ENCODE results near the gene GIGYF2. TPM values are rescaled to one million over a fixed set of nuclear protein-coding genes. Genes with fewer than 3 reads are reported as not detected.

Gene GIGYF2
- total RNA-seq, 1 donor from 2014 or later: 46.7 TPM

GRCh38 chr2:232863996-232864395, 166.9 kb downstream of the GIGYF2 start:
- no peak for DNase-seq (ENCODE audit: low read depth)
- Histone ChIP-seq H3K4me3 (ENCODE audit: low read depth, low read length) (no peak overlapping the region), H3K27me3 (ENCODE audit: control insufficient read depth, insufficient read depth, low read length) (no peaks in the 10 kb centered on the region), H3K36me3 (ENCODE audit: control insufficient read depth, insufficient read depth, low read length) (no peaks in the 10 kb centered on the region)
- no peak for TF ChIP-seq CTCF (IDR thresholded peaks at IDR 0.05; ENCODE audit: insufficient read depth, low read length, poor library complexity, severe bottlenecking)

- Histone ChIP-seq H3K36me3 (ENCODE audit: control insufficient read depth, insufficient read depth, low read length) (no peaks in the 10 kb centered on the region), H3K27me3 (ENCODE audit: control insufficient read depth, insufficient read depth, low read length) (no peaks in the 10 kb centered on the region), H3K4me3 (ENCODE audit: low read depth, low read length) (no peak overlapping the region)
- TF ChIP-seq CTCF (IDR thresholded peaks at IDR 0.05; ENCODE audit: insufficient read depth, low read length, poor library complexity, severe bottlenecking): no peak
- DNase-seq (ENCODE audit: low read depth): no peak
Observed at GRCh38 chr2:232865165-232865564, 168.0 kb downstream of the GIGYF2 start.

DNA sequence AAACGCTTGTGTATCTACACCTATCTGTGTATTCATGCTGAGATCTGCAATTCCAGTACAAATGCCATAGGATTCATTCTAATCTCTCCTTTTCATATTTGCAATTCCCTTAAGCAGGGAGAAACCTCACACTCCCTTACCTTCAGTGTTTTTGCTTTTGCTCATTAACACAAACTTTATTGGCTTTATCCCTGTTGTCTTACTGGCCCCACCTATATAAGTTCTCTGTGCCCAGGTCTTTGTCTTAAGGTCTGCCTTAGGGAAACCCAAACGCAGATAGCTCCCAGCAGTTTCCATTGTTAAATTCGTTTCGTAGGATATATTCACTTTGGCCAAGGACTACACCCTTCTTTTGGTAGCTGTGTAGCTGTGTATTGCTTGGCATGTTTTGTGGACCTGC, 169.0 kb downstream of the GIGYF2 start:
- Histone ChIP-seq H3K36me3 (ENCODE audit: control insufficient read depth, insufficient read depth, low read length) (no peaks in the 10 kb centered on the region), H3K27me3 (ENCODE audit: control insufficient read depth, insufficient read depth, low read length) (no peaks in the 10 kb centered on the region), H3K4me3 (ENCODE audit: low read depth, low read length) (no peak overlapping the region)
- no peak for TF ChIP-seq CTCF (IDR thresholded peaks at IDR 0.05; ENCODE audit: insufficient read depth, low read length, poor library complexity, severe bottlenecking)
- no peak for DNase-seq (ENCODE audit: low read depth)

- no peak for DNase-seq (ENCODE audit: low read depth)
- no peak overlapping the region for H3K4me3 ChIP-seq (ENCODE audit: low read depth, low read length)
- no peaks in the 10 kb centered on the region for H3K36me3 ChIP-seq (ENCODE audit: control insufficient read depth, insufficient read depth, low read length)
- no peak for TF ChIP-seq CTCF (IDR thresholded peaks at IDR 0.05; ENCODE audit: insufficient read depth, low read length, poor library complexity, severe bottlenecking)
- no peaks in the 10 kb centered on the region for H3K27me3 ChIP-seq (ENCODE audit: control insufficient read depth, insufficient read depth, low read length)
Observed at GRCh38 chr2:232869138-232870017, 172.2 kb downstream of the GIGYF2 start.

- DNase-seq (ENCODE audit: low read depth): no peak
- Histone ChIP-seq H3K4me3 (ENCODE audit: low read depth, low read length) (no peak within 1 kb of the TSS), H3K27me3 (ENCODE audit: control insufficient read depth, insufficient read depth, low read length) (no peaks in the 10 kb centered on the region), H3K36me3 (ENCODE audit: control insufficient read depth, insufficient read depth, low read length) (no peaks in the 10 kb centered on the region)
- TF ChIP-seq CTCF (IDR thresholded peaks at IDR 0.05; ENCODE audit: insufficient read depth, low read length, poor library complexity, severe bottlenecking): no peak
Observed at GRCh38 chr2:232870018-232870765, 173.1 kb downstream of the GIGYF2 start, which contains the start of gene SNORC. SNORC (plus strand) TSS chr2:232870264; CDS start chr2:232870342, 78 bp downstream.
